ENCODE data around the gene CAMTA1.

Gene CAMTA1

DNA sequence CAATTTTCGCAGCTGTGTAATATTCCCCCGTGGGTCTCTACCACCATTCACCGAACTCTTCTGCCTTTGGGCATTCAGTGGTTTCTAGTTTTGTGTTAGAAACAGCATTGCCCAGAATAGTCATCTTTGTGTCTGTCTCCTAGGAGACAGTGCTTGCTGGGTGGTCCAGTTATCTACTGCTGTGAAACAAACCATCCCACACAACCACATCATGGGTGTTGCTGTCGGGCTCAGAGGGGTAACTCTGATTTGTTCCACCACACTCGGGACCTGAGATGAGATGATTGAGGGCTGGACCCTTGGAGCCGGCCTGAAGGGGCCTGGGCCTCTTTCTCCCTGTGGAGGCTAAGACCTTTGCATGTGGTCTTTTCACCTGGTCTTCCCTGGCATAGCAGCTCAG is 558.6 kb downstream of the CAMTA1 start:
- no peak for DNase-seq (ENCODE audit: low spot score)

- DNase-seq (ENCODE audit: low spot score), result no peak
Measured at GRCh38 chr1:7344299-7344698, 559.0 kb downstream of the CAMTA1 start.

- no peak for DNase-seq (ENCODE audit: low spot score)
Measured at GRCh38 chr1:7345516-7345915, 560.3 kb downstream of the CAMTA1 start.

- no peak for DNase-seq (ENCODE audit: low spot score)
Measured at GRCh38 chr1:7346070-7346596, 560.9 kb downstream of the CAMTA1 start.

- no peak for DNase-seq (ENCODE audit: low spot score)
Measured at GRCh38 chr1:7346600-7347570, 561.6 kb downstream of the CAMTA1 start.

DNA sequence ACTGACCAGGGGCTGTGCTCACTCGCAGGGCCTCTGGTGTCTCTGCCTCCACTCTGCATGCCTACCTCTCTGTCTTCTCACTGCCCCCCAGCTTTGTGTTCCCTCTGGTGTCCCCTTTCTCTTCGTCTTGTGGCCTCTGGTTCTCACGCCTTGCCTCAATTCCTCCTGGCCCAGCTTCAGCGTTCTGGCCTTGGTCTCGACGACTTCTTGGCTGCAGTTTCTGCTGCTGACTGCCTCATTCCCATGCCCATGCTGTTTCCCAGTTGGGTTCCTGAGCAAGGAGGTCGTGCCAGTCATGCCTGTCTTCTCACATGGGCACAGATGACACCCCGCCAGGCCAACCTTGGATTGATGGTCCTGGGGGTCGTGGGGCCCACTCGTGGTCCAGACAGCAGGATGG is 562.8 kb downstream of the CAMTA1 start:
- DNase-seq (ENCODE audit: low spot score), result no peak

GRCh38 chr1:7348580-7348979 is 563.3 kb downstream of the CAMTA1 start:
- no peak for DNase-seq (ENCODE audit: low spot score)

DNA sequence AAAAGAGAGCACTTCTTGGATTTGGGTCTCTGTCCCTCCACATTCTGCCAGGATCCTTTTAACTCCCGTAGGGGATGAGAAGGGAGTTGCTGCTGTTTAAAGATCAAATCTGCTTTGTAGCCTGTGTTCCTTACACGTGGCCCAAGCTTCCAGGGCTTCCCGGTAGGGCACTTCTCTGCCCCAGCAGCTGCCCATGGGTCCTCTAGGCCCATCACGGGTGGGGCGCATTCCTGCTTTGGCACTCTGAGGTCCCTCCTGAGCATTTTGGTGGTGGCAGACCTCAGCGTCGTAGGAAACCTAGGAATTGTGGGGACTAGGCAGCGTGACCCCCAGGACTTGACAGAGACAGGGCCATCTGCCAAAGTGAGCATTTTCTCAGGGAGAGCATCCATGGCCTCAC is 565.5 kb downstream of the CAMTA1 start:
- DNase-seq (ENCODE audit: low spot score), result no peak

GRCh38 chr1:7351649-7352048 is 566.4 kb downstream of the CAMTA1 start:
- no peak for DNase-seq (ENCODE audit: low spot score)

DNA sequence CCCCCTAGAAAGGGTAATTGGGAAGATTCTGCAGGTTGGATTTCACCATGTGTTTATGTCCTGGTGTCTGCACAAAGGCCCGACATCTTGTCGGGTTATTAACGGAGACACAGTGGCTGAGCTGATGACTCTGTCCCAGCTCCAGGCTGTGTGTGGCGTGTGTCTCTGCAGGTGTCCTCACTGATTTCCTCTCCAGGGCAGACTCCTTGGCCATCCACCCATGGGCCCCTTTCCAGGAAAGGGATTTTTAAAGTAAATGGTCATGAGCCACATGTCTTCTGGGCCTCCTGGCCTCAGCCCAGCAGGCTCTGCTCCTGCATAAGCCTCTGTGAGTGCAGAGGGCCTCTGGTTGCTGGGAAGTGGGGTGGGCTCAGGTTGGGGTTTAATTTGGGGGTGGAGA is 567.1 kb downstream of the CAMTA1 start:
- DNase-seq (ENCODE audit: low spot score), result no peak

DNA sequence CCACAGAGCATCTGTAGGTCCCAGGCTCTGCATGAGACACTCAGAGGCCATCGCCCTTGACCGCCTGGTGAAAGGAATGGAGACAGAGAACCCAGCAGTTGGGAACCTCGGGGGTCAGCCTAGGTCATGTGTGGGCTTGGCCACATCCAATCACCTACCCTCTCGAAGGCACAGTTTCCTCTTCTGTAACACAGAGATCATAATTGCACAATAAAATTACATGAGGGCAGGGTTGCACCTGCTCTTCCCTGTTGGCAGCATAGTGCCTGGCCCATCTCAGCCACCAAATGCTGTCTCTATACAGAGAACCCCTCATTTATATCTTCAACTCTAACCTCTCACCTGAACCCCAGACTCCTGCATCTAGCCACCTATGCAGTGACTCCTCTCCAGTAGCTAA is 567.7 kb downstream of the CAMTA1 start:
- no peak for DNase-seq (ENCODE audit: low spot score)

- DNase-seq (ENCODE audit: low spot score), result no peak
Measured at GRCh38 chr1:7355646-7356045, 570.4 kb downstream of the CAMTA1 start.

GRCh38 chr1:7356079-7356478 is 570.8 kb downstream of the CAMTA1 start:
- DNase-seq (ENCODE audit: low spot score), result no peak

- DNase-seq (ENCODE audit: low spot score), result no peak
Measured at GRCh38 chr1:7358425-7358824, 573.2 kb downstream of the CAMTA1 start.

DNA sequence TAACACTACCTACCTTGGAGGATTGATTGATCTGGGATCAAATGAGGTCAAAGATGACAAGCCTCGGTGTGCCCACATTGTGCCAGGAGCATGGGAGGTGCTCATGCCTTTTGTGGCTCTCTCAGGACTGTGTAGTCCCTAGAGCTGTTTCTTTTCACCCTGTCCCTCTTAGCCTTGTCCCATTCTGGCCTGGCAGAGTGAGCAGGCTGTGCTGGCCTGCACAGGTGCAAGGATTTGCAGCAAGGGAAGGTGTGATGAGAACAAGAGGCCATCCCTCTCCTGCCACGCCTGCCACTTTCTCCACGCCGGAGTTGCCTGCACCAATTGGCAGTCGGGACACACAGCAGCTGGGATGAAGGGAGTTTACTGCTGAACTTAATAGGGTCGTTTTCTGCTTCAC is 575.3 kb downstream of the CAMTA1 start:
- no peak for DNase-seq (ENCODE audit: low spot score)

- DNase-seq (ENCODE audit: low spot score), result no peak
Measured at GRCh38 chr1:7362947-7363346, 577.7 kb downstream of the CAMTA1 start.

DNA sequence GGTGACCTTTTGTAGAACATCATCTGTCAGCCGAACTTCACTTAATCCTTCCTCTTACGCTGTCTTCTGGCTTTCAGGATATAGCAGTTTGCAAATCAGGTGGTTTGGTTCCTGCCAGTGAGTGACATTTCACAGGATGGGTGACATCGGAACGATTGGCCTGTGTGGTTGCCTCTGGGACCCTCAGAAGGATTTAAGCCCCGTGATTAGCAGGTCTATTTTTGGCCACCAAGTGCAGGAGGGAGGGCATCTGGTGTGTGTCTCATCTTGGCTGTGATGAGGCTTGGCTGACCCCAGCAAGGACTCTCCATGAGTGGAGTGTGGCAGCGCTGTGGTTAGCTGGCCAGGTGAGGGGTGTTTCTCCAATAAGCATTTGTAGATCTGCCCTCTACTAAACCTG is 578.2 kb downstream of the CAMTA1 start:
- no peak for DNase-seq (ENCODE audit: low spot score)

DNA sequence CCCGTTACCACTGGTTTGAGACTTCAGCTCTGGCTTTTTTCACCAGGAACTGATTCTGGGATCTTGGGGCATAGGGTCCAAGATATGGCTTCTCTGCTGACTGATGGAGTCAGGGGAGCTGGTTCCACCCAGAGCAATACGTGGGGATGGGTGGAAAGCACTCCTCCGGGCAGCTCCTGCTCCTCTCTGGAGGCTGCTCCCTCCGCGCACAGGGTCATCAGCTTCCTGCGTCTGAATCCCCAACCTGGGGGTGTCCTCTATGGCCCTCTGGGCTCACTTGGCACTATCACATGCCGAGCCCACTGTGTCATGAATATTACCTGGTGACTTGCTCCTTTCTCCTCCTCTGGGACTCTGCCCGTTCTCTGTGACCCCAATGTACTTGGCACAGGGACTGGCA is 580.5 kb downstream of the CAMTA1 start:
- DNase-seq (ENCODE audit: low spot score), result no peak

DNA sequence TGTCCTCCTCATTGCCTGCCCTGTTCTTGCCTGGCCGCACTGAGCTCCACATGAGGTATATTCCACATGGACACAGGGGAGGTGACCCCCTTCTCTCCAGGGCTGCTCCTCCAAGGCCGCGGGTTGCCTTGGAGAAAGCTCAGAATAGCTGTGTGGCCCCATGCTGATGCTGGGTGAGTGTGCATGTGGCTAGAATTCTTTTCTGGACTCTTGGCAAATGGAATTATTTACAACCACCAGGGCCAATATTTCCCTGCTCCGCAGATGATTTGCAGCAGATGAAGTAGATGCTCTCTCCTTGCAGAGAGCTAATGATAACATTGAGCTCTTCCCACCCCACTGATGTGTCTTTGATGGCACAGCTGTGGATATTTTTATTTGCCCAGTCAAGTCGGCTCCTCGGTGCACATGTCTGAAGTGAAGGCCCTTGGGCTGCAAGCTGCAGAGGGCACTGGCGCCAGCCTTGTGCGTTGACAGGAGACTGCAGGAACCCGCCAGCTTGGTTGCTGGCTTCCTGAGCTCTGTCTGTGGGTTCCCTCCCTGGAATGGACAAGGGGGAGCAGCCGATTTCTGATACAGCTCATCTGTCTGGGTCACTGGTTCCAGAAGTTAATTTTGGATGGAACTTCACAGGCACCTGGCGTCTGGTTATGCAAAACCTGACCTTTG is 581.2 kb downstream of the CAMTA1 start:
- DNase-seq (ENCODE audit: low spot score), result no peak

- no peak for DNase-seq (ENCODE audit: low spot score)
Measured at GRCh38 chr1:7366955-7367665, 581.9 kb downstream of the CAMTA1 start.

GRCh38 chr1:7369866-7370265 is 584.6 kb downstream of the CAMTA1 start:
- DNase-seq (ENCODE audit: low spot score), result no peak

- DNase-seq (ENCODE audit: low spot score), result no peak
Measured at GRCh38 chr1:7371926-7372325, 586.7 kb downstream of the CAMTA1 start.

All from CD4-positive, alpha-beta T cell treated with Interleukin-6 at 100 ng/mL for 8 hours (primary cell).